ENCODE results near the gene ADD1.
"Not testable (repeated sequence)": the region's sequence is repeated elsewhere in the genome, so short reads cannot be mapped to it uniquely, and the experiment has no call there.

- not testable (repeated sequence) for TF ChIP-seq CTCF (conservative IDR thresholded peaks at IDR 0.05); EZH2 (IDR thresholded peaks at IDR 0.05; ENCODE audit: low read depth)
These were observed 116.8 kb downstream of the ADD1 start for GRCh38 chr4:2960450-2960849.
